ENCODE results near the gene TBL2.

DNA sequence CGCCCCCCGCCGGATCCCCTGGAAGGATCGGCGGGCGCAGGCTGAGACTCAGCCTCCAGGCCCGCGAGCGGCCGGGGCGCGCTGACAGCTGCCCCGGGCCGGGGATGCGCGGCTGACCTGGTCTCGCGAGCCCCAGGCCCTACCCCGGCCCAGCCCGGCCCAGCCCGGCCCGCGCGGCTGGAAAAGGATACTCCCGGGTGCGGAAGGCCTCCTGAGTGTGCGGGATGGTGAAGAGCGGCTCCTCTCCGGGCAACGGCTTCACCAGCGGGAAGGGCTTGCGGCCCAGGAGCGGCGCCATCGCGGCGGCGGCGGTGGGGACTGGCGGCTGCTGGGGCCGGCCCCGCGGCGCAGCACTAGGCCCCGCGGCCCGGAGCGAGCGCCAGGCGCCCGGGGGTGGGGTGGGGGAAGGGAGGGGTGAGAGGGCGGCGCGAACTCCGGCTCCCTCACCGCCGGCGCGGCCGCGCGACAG is 56.7 kb downstream of the TBL2 start:
- TF ChIP-seq CTCF (IDR thresholded peaks at IDR 0.05) = no peak
- no peak for TF ChIP-seq POLR2A (IDR thresholded peaks at IDR 0.05)
- TF ChIP-seq EP300 (IDR thresholded peaks at IDR 0.05; ENCODE audit: low read depth) = no peak
- TF ChIP-seq POLR2AphosphoS5 (IDR thresholded peaks at IDR 0.05) = no peak
